HG02884 (cell line): ENCODE measurements around the gene GTF2H3.
"Not testable (repeated sequence)": the region's sequence is repeated elsewhere in the genome, so short reads cannot be mapped to it uniquely, and the experiment has no call there.

Experiments used
- ATAC-seq: cut with Tn5 transposase; IDR thresholded peaks from one replicate; pipeline ENCODE4 v1.9.1; 2021; ENCODE audit warnings: mild to moderate bottlenecking, moderate library complexity; ENCODE audit not compliant: unreplicated experiment

GTF2H3 gene

DNA sequence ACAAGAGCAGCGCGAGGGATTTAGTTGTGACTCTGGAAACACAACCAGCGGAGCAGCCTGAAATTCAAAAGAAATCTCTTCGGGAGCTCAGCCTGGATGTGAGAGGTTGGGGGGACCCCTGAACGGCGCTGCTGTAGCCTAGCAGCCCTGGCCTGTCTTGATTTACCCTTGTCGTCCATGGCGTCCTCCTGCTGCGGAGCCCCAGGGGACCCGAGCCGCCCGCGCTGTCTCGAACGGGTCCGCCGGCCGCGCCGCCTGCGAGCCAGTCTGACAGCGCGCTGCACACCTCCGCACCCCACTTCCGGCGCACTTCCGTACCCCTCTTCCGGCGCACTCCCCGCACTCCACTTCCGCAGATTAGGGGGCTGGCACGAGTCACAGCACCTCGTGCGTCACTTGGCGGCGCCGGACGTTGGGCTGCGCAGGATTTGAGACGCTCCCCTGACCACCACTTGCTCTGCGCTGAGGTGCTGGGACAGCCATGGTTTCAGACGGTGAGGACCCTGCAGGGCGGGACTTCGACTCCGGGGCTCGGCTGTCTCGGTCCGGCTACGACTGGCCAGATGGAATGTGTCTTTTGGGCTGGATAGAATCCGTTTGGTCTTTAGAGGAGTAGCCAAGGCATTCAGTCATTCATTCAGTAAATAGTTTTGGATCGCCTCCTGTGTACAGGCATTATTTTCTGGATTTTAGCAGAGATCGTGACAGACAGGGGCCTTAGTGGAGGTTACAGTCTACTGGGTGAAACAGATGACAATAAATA, at the start of gene GTF2H3, which contains the start of gene EIF2B1:
Gene GTF2H3, plus strand, starts transcription at position 451 of the 763 bp plus-strand sequence. Its CDS starts 31 bp downstream, at position 482.
Gene EIF2B1, minus strand, starts transcription at position 308 of the 763 bp plus-strand sequence. Its CDS starts 129 bp downstream, at position 179.
- ATAC-seq = peak; percentile 96

DNA sequence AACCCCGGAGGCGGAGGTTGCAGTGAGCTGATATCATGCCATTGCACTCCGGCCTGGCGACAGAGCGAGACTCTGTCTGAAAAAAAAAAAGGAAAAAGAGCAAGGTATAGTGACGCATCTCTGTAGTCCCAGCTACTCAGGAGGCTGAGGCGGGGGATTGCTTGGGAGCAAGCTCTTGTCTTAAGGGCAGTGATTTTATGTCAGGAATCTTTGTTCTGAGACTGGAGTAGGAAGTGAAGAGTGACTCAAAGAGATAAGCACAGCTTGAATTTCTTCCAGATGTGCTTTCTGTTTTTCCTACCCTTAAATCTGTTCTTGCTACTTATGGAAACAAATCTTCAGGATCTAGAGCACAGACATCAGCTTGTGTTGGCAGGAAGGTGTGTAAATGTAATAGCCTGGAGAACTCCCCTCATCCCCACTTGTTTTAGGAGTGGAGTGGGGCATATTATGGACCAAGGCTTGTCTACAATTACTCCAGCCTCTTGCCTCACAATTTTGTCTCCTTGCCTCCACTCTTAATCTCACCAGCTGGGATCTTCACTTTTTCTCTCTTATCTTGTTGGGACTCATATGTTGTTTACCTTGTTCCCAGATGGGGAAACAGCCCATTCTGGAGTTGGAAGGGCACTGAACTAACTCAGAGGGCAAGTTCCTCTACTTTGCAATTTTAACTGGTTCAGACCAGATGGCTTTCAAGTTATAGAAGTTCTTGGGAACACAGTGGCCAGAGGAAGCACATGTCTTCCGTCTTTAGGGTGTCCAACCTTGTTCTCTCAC, 41.7 kb upstream of the GTF2H3 start:
- ATAC-seq = no peak

DNA sequence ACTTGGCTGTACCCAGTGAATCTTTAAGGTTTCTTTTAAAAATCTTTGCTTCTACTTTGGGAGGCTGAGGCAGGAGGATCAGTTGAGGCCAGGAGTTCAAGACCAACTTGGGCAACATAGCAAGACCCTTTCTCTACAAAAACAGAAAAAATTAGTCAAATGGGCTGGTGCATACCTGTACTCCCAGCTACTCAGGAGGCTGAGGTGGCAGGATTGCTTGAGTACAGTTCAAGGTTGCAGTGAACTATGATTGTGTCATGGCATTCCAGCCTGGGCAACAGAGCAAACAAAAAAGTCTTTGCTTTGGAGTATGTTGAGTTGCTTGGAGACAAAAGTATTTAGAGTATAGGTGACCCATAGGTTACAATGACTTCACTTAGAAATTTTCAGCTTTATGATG, 37.9 kb upstream of the GTF2H3 start:
- no peak for ATAC-seq

- no peak for ATAC-seq
Measured at GRCh38 chr12:123597100-123597499, 36.5 kb upstream of the GTF2H3 start.

DNA sequence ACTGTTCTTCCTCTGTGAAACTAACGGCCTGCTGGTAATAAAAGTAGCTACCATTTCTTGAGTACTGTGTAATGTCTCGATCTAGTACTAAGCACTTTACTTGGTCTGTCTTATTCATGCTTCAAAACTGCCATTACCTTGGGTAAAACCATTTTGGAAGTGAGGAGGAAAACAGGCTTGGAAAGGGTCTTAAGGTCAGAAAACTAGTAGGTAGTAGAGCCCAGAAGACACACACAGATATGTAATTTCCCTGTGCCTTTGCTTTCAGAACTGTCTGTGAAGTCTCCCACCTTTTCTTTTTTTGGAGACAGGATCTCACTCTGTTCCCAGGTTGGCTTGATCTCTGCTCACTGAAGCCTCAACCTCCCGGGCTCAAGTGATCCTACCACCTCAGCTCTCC, 35.1 kb upstream of the GTF2H3 start:
- no peak for ATAC-seq

GRCh38 chr12:123599310-123599709, 34.3 kb upstream of the GTF2H3 start:
- no peak for ATAC-seq

- ATAC-seq = no peak
Measured at GRCh38 chr12:123599721-123600120, 33.9 kb upstream of the GTF2H3 start.

GRCh38 chr12:123601602-123602489, 31.8 kb upstream of the GTF2H3 start, which contains the start of gene DDX55:
Gene DDX55, plus strand, starts transcription at chr12:123602099. Its CDS starts 50 bp downstream, at chr12:123602149.
- peak; percentile 74 for ATAC-seq

DNA sequence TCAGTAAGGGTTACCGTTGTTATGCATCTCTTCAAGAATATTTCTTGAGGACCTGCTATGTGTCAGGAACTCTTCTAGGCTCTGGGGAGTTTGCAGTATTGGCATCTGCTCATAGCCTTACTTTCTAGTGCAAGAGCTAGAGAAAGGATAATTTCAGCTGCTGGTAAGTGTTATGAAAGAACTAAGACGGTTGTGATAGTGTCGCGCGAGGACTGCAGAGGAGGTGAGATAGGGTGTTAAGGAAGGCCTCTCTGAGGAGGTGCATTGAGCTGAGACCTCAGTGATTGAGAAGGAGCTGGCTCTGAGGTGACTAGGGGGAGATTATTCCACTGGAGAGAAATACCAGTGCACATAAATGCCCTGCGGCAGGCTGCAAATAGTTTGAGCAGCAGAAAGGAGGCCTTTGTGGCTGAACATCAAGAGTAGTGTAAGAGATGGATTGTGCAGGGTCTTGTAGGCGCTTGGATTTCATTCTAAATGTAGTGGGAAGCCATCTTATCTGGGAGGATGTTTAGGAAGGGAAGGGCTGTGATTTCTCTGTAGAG, 30.9 kb upstream of the GTF2H3 start:
- no peak for ATAC-seq

- ATAC-seq = not testable (repeated sequence)
Measured at GRCh38 chr12:123603495-123603894, 30.1 kb upstream of the GTF2H3 start.

- ATAC-seq = no peak
Measured at GRCh38 chr12:123607756-123608155, 25.9 kb upstream of the GTF2H3 start.

- no peak for ATAC-seq
Measured at GRCh38 chr12:123608182-123608581, 25.4 kb upstream of the GTF2H3 start.

DNA sequence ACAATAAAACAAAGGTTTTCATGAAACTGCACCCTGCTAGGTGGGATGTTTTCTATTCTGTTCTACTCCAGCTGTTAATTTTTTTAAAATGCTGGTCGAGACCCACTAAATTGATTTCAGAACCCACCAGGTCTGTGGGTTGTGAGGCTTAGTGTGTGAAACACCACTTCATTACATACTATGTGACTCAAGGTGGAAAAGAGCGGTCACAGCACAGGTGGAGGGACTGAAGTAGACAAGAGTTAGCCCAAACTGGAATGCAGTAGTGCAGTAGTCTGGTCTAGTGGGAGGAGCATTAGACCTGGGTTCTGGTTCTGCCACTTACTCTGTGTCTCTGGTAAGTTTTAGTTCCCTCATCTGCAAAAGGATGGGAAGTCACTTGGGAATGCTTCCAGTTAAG, 19.5 kb upstream of the GTF2H3 start:
- no peak for ATAC-seq

- no peak for ATAC-seq
Measured at GRCh38 chr12:123614531-123614930, 19.1 kb upstream of the GTF2H3 start.

DNA sequence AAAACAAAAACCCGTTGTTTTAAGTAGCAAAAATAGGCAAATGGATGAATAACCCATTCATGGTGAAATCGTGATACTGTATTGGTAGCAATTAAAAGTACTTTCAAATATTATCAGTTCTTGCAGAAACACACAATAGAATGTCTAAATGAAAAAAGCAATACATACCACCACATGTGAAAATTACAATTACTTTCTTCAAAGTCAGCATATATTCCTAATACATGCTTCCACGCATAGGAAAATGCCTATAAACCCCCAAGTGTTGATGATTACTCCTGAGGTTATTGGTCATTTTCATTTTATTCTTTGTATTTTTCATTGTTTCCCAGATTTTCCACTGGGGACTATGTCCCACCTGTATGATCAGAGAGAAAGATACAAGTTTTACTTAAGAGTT, 16.5 kb upstream of the GTF2H3 start:
- no peak for ATAC-seq

DNA sequence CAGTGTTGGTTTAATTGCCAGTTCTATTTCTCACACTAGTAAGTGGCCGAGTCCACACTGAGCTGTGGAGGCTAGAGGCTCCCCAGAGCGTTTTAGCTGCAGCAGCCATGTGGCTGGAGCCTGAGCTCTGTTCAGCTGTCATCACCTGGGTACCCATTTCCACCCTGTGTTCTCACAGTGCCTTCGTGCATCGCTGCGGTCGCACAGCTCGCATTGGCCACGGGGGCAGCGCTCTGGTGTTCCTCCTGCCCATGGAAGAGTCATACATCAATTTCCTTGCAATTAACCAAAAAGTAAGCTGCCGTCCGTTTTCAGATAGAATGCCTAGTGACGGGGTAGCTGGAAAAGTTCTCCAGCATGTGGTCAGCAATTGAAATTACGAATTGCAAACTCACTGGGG, 16.0 kb upstream of the GTF2H3 start:
- ATAC-seq = no peak

DNA sequence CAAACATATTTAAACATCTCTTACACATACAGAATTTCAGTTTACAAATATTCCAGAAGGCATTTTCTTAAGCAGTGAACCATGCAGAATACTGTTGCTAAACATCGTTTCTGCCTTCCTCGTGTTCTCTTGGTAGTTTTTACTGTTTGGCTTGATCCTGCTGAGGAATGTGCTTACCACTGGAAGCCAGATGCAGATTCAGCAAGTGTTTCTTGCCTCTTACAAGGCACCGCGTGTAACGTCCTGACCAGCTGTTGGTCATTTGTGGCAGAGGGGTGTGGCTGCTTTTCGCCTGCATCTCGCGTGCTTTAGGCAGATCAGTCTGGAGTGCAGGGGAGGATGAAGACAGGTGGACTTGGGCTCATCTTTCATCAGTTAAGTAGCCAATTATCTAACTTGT, 12.5 kb upstream of the GTF2H3 start:
- ATAC-seq = no peak

DNA sequence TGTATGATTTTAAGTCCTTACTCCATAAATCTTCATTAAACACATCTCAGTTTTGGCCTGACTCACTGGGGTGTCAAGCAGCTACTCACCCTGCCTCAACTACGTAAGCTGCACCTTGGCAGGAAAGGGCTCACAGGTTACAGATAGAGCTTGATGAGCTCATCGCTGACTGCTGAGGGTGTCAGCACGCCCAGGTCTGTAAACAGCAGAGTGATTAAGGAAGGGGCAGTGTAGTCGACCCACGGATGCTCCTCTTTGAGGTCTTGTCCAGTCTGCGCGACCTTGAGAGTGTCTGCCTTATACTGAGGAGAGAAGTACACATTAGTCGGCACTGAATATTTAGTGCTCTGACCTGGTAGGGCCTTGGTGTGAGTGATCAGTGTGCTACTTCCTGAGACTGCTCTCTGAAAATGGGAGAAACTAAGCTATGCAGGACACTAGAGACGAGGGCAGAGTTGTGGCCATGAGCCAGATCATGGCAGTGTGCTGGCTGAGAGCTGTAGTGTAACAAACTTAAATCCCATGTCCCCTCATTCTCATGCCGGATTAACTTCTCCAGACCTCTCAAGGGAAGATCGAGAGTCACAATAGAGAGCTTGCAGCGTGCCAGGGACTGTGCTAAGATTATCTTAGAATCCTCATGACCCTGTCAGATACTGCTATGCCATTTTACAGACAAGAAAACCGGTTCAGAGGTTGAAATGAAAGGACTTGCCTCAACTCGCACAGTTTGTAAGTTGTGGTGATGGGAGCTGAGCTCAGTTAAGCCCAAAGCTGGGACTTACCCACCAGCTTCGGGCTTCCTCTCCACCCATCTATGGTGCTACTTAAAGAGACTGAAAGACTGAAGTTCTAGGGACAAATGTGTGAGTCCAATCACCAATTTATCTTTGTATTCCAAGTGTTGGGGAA, 11.8 kb upstream of the GTF2H3 start:
- ATAC-seq = no peak

DNA sequence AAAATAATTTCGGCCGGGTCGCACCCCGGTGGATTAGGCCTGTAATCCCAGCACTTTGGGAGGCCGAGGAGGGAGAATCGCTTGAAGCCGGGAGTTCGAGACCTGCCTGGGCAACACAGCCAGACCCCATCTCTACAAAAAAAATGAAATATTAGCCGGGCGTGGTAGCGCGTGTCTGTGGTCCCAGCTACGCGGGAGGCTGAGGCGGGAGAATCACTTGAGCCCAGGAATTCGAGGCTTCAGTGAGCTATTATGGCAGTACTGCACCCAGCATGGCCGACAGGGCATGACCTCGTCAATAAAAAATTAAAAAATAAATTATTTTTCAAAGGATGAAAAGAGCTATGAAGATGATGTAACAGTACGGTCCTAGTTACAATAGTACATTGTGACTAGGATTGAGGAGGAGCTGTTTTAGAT, 523 bp downstream of the GTF2H3 start:
- ATAC-seq = peak; percentile 2

- ATAC-seq = no peak
Measured at GRCh38 chr12:123643911-123644310, 10.3 kb downstream of the GTF2H3 start.
